Measurements from ENCODE around the gene RNPEPL1. TPM values are rescaled to one million over a fixed set of nuclear protein-coding genes. Genes with fewer than 3 reads are reported as not detected.

RNPEPL1 gene
- total RNA-seq, 3 donors from 2014 or later = 40.9 to 46.0 (median 42.9) TPM

GRCh38 chr2:240575101-240575965 is 7.0 kb downstream of the RNPEPL1 start:
- ATAC-seq (no peak), DNase-seq (no peak)
- peaks cover 32% of the 10 kb centered on the region for H3K4me1 Mint-ChIP-seq (ENCODE audit: low read depth)
- H3K9me3 Mint-ChIP-seq = no peaks in the 10 kb centered on the region
- H3K4me3 Mint-ChIP-seq = no peak overlapping the region
- no peaks in the 10 kb centered on the region for H3K27me3 Mint-ChIP-seq (ENCODE audit: low read depth)
- H3K36me3 Mint-ChIP-seq (ENCODE audit: insufficient read depth) = peaks cover 3% of the 10 kb centered on the region

GRCh38 chr2:240576036-240576435 is 7.8 kb downstream of the RNPEPL1 start:
- no peaks in the 10 kb centered on the region for H3K9me3 Mint-ChIP-seq

GRCh38 chr2:240576436-240577205 is 8.3 kb downstream of the RNPEPL1 start:
- Mint-ChIP-seq H3K36me3 (ENCODE audit: insufficient read depth) (peaks cover 7% of the 10 kb centered on the region), H3K27me3 (ENCODE audit: low read depth) (no peaks in the 10 kb centered on the region), H3K4me3 (no peak overlapping the region), H3K9me3 (no peaks in the 10 kb centered on the region), H3K4me1 (ENCODE audit: low read depth) (peaks cover 24% of the 10 kb centered on the region)
- DNase-seq = no peak
- ATAC-seq = no peak

More at GRCh38 chr2:240576036-240576435, 7.8 kb downstream of the RNPEPL1 start:
- DNase-seq (no peak), ATAC-seq (no peak)
- Mint-ChIP-seq H3K36me3 (ENCODE audit: insufficient read depth) (peaks cover 5% of the 10 kb centered on the region), H3K27me3 (ENCODE audit: low read depth) (no peaks in the 10 kb centered on the region), H3K4me1 (ENCODE audit: low read depth) (peaks cover 26% of the 10 kb centered on the region), H3K4me3 (no peak overlapping the region)

GRCh38 chr2:240577281-240578109 is 9.2 kb downstream of the RNPEPL1 start:
- Mint-ChIP-seq H3K27me3 (ENCODE audit: low read depth) (no peaks in the 10 kb centered on the region), H3K4me3 (no peak overlapping the region), H3K4me1 (ENCODE audit: low read depth) (peaks cover 28% of the 10 kb centered on the region), H3K36me3 (ENCODE audit: insufficient read depth) (peaks cover 4% of the 10 kb centered on the region), H3K9me3 (no peaks in the 10 kb centered on the region)
- DNase-seq (no peak), ATAC-seq (no peak)

GRCh38 chr2:240578110-240578450 is 9.8 kb downstream of the RNPEPL1 start:
- Mint-ChIP-seq H3K36me3 (ENCODE audit: insufficient read depth) (peaks cover 4% of the 10 kb centered on the region), H3K4me1 (ENCODE audit: low read depth) (peaks cover 33% of the 10 kb centered on the region), H3K27me3 (ENCODE audit: low read depth) (no peaks in the 10 kb centered on the region), H3K9me3 (no peaks in the 10 kb centered on the region), H3K4me3 (no peak overlapping the region)
- DNase-seq = no peak
- no peak for ATAC-seq

- DNase-seq (no peak), ATAC-seq (no peak)
- Mint-ChIP-seq H3K27me3 (ENCODE audit: low read depth) (no peaks in the 10 kb centered on the region), H3K36me3 (ENCODE audit: insufficient read depth) (peaks cover 4% of the 10 kb centered on the region), H3K4me3 (no peak overlapping the region), H3K9me3 (no peaks in the 10 kb centered on the region), H3K4me1 (ENCODE audit: low read depth) (peaks cover 33% of the 10 kb centered on the region)
These were observed 10.2 kb downstream of the RNPEPL1 start for GRCh38 chr2:240578488-240578887.

GRCh38 chr2:240579071-240579762 is 10.9 kb downstream of the RNPEPL1 start:
- ATAC-seq (peak in 1 of 2 donors; percentile 4), DNase-seq (no peak)
- H3K4me1 Mint-ChIP-seq (ENCODE audit: low read depth) = peaks cover 33% of the 10 kb centered on the region
- H3K36me3 Mint-ChIP-seq (ENCODE audit: insufficient read depth) = peaks cover 4% of the 10 kb centered on the region
- H3K9me3 Mint-ChIP-seq = no peaks in the 10 kb centered on the region
- no peaks in the 10 kb centered on the region for H3K27me3 Mint-ChIP-seq (ENCODE audit: low read depth)
- H3K4me3 Mint-ChIP-seq = no peak overlapping the region

GRCh38 chr2:240579771-240580614 is 11.7 kb downstream of the RNPEPL1 start:
- ATAC-seq = peak; percentile 89 to 93
- DNase-seq = peak; percentile 69
- H3K4me3 Mint-ChIP-seq = no peak overlapping the region
- peaks cover 4% of the 10 kb centered on the region for H3K36me3 Mint-ChIP-seq (ENCODE audit: insufficient read depth)
- H3K27me3 Mint-ChIP-seq (ENCODE audit: low read depth) = no peaks in the 10 kb centered on the region
- H3K9me3 Mint-ChIP-seq = no peaks in the 10 kb centered on the region
- peaks cover 41% of the 10 kb centered on the region for H3K4me1 Mint-ChIP-seq (ENCODE audit: low read depth)

- Mint-ChIP-seq H3K36me3 (ENCODE audit: insufficient read depth) (peaks cover 4% of the 10 kb centered on the region), H3K4me1 (ENCODE audit: low read depth) (peaks cover 47% of the 10 kb centered on the region), H3K9me3 (no peaks in the 10 kb centered on the region), H3K27me3 (ENCODE audit: low read depth) (no peaks in the 10 kb centered on the region), H3K4me3 (no peak overlapping the region)
- ATAC-seq (no peak), DNase-seq (no peak)
These were observed 13.5 kb downstream of the RNPEPL1 start for GRCh38 chr2:240581811-240582210.

- peaks cover 54% of the 10 kb centered on the region for H3K4me1 Mint-ChIP-seq (ENCODE audit: low read depth)
- peaks cover 5% of the 10 kb centered on the region for H3K36me3 Mint-ChIP-seq (ENCODE audit: insufficient read depth)
- DNase-seq (no peak), ATAC-seq (no peak)
- no peak overlapping the region for H3K4me3 Mint-ChIP-seq
- H3K27me3 Mint-ChIP-seq (ENCODE audit: low read depth) = no peaks in the 10 kb centered on the region
- H3K9me3 Mint-ChIP-seq = no peaks in the 10 kb centered on the region
These were observed 14.5 kb downstream of the RNPEPL1 start for GRCh38 chr2:240582781-240583180.

- Mint-ChIP-seq H3K9me3 (no peaks in the 10 kb centered on the region), H3K4me3 (no peak overlapping the region), H3K27me3 (ENCODE audit: low read depth) (no peaks in the 10 kb centered on the region), H3K4me1 (ENCODE audit: low read depth) (peaks cover 62% of the 10 kb centered on the region), H3K36me3 (ENCODE audit: insufficient read depth) (peaks cover 5% of the 10 kb centered on the region)
- DNase-seq = no peak
- no peak for ATAC-seq
These were observed 15.5 kb downstream of the RNPEPL1 start for GRCh38 chr2:240583774-240584173.

GRCh38 chr2:240584486-240585031 is 16.3 kb downstream of the RNPEPL1 start:
- Mint-ChIP-seq H3K27me3 (ENCODE audit: low read depth) (no peaks in the 10 kb centered on the region), H3K9me3 (no peaks in the 10 kb centered on the region), H3K4me1 (ENCODE audit: low read depth) (peaks cover 58% of the 10 kb centered on the region), H3K4me3 (peak overlapping the region; percentile 96), H3K36me3 (ENCODE audit: insufficient read depth) (peaks cover 7% of the 10 kb centered on the region)
- ATAC-seq (no peak), DNase-seq (no peak)

GRCh38 chr2:240585101-240585500 is 16.8 kb downstream of the RNPEPL1 start:
- Mint-ChIP-seq H3K9me3 (no peaks in the 10 kb centered on the region), H3K27me3 (ENCODE audit: low read depth) (no peaks in the 10 kb centered on the region), H3K36me3 (ENCODE audit: insufficient read depth) (peaks cover 7% of the 10 kb centered on the region), H3K4me3 (peak overlapping the region; percentile 96), H3K4me1 (ENCODE audit: low read depth) (peaks cover 56% of the 10 kb centered on the region)
- ATAC-seq = no peak
- DNase-seq = no peak

Data from activated T-cell treated with anti-CD3 and anti-CD28 coated beads, Interleukin-2, amount 50 U/mL, for 4 hours (primary cell).